GM19025 (cell line): ENCODE data around the gene RUNDC1.

Experiments
- ATAC-seq: cut with Tn5 transposase; IDR thresholded peaks from one replicate; pipeline ENCODE4 v1.9.1; 2021; ENCODE audit warnings: mild to moderate bottlenecking, low read depth, moderate library complexity; ENCODE audit not compliant: unreplicated experiment

Gene RUNDC1

DNA sequence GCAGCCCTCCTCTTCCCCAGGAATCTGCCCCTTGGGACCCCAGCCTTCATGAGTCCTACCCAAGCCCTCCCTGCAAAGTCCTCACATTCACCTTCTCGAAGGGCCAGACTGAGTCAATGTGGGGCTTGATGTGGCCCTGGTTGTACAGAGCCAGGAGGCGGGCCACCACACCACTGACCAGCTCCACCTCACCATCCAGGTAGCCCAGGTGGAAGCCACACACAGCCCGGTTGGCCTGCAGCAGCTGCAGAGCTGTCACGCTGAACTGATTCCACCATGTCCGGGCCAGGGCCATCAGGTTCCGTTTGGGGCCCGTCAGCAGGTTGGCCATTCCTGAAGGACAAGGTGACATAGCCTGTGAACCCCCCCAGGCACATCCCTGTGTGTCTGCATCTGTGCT is 35.9 kb downstream of the RUNDC1 start:
- ATAC-seq: no peak

DNA sequence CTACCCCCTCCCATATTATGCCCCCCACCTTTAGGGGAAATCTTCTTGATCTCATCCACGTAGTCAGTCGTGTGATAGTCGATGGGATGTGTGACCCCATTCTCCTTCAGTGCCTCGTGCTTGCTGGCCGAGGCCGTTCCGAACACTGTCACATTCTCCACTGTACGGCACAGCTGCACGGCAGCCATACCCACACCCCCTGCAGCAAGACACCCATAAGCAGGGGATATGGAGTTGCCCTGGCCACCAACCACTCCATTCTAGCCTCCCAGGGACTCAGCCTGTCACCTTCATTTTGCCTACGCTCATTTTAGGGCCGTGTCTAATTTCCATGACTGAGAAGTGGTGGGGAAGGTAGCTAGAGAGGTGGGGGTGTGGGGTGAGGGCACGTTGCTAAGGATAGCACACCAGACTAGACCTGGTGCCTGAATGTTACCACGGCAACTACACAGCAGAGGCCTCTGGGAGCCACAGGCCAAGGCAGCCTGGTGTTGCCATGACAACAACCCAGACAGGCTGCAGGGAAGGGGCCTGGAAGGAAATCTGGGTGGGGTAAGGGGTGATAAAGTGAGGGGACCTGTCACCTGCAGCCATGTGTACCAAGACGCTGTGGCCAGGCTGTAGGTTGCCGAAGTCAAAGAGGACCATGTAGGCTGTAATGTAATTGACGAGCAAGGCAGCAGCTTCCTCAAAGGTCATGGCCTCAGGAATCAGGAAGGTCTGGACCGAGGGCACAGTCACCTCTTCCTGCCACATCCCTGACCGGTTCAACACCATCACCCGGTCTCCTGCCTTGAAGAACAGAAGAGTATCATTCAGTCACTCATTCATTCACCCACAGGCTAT is 37.9 kb downstream of the RUNDC1 start:
- no peak for ATAC-seq

DNA sequence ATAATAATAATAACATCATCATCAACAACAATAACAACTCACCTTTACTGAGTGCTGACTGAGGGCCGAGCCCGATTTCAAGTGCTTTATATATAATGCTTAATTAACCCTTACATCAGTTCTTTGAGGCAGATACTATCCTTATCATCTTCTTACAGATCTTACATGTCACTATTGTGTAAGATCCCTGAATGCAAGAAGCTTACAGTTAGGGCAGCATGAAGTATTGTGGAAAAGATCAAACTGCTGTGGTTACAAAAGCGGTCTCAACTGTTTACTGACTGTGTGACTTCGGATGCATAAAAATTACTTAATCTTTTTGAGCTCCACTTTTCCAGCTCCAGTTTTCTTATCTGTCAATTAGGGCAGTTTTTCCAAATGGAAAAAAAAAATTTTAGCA is 38.6 kb downstream of the RUNDC1 start:
- no peak for ATAC-seq

DNA sequence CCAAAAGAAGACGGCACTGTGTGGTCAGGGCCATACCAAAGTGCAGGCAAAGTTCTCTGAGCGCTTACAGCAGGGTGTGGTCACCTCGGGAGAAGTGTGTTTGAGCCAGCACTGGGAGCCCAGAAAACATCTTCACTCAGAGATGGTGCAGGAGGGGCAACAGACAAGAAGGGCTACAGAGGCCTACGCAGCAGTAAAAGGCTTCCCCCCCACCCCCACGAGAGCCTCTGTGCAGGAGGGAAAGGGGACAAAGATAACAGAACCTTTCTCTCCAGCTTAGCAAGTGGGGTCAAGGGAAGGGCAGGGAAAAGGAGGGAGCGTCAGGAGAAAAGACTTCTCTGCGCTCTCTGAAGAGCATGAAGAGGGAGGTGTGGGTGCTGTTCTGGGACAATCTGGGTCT is 39.1 kb downstream of the RUNDC1 start:
- no peak for ATAC-seq

DNA sequence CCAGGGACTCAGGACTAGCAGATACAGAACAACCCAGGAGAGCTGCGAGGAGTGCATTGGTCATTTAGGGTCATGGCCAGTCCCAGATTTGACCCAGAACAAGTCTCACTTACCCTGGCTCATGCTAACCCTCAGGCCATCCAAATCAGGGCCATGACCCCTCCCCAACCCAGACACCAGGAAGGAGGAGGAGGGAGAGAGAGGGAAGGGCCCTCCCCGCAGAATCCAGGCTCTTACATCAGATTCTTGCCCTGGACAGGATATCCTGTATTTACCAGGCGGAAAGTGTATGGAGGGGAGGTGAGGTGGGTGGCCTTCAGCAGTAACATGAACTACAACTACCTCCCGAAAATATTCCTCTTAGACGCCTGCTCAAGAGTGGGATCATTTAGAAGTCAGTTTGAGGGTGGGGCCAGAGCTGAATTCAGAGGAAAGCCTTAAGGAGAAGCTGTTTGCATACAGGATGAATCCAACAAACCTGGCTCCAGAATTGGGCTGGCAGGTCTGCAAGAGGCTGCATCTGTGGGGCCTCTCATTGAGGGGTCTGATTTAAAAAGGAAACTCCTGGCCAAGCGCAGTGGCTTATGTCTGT is 39.8 kb downstream of the RUNDC1 start:
- no peak for ATAC-seq

DNA sequence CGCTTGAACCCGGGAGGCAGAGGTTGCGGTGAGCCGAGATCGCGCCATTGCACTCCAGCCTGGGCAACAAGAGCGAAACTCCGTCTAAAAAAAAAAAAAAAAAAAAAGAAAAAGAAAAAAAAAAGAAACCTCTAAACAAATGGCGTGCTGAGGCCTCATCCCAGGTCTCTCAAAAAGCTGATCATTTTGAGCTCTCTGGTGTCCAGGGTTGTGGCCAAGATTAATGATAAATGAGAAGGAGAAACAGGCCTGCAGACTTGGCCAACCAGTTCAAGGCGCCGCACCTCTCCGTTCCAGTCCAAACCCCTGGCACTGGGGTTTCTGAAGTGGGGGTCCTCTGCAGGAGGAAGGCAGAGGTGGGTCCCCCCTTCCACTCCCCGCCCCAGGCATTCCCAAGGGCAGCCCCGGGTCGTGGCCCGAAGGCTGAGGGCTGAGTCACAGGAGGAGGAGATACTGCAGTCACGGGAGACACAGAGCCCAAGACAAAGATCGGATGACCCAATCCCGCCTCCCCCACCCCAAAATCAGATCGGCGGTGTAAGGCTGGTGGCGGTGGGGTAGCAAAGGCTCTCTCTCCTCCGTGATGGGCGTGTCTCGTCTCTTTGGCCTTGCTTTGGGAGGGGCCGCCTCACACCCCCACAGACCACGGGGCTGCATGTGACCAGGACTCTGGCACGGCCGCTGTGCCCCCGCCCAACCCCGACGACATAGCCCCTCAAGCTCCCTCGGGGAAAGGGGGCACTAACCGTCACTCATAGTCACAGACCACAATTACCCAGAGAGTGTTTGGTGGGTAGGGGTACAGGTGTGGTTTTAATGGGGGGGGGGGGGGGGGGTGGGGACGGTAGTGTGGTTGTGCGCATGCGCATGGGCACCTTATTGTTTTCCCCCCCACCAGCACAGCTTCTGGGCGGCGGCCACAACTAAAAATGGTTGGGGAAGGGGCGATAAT is 40.7 kb downstream of the RUNDC1 start:
- ATAC-seq: no peak

DNA sequence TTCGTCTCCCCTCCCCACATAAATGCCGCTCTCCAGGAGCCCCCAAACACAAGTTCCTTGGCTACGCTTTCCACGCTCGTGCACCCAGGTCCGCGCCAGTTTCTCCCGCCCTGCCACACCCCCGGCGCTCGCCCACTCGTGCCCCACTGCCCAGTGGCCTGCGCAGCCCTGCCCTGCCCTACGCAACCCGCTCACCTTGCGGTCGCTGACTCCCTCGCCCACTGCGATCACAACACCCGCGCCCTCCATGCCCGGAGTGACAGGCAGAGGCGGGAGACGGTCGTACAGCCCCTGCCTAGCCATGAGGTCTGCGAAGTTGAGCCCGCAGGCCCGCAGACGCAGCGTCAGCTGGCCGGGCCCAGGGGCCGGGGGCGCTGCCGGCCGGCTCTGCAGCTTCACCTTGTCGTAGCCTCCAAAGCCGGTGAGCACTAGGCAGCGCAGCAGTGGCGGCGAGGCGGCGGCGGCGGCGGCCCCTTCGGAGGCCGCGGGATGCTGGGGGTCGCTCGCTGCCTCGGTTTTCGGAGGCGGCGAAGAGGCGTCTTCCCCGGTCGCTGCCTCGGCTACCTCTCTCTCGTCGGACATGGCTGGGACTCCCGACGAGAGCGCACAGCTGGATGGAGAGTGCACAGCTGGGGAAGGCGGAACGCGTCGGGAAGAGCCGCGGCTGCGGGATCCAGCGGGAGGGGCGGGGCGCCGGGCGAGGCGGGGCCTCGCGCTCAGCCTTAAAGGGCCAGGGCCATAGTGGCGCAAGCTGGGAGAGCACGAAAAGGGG is 41.6 kb downstream of the RUNDC1 start, which contains the start of gene VAT1:
Gene VAT1 (minus strand): TSS at position 645 of the 772 bp plus-strand sequence. CDS start 63 bp downstream, at position 582.
- ATAC-seq: peak; percentile 44

DNA sequence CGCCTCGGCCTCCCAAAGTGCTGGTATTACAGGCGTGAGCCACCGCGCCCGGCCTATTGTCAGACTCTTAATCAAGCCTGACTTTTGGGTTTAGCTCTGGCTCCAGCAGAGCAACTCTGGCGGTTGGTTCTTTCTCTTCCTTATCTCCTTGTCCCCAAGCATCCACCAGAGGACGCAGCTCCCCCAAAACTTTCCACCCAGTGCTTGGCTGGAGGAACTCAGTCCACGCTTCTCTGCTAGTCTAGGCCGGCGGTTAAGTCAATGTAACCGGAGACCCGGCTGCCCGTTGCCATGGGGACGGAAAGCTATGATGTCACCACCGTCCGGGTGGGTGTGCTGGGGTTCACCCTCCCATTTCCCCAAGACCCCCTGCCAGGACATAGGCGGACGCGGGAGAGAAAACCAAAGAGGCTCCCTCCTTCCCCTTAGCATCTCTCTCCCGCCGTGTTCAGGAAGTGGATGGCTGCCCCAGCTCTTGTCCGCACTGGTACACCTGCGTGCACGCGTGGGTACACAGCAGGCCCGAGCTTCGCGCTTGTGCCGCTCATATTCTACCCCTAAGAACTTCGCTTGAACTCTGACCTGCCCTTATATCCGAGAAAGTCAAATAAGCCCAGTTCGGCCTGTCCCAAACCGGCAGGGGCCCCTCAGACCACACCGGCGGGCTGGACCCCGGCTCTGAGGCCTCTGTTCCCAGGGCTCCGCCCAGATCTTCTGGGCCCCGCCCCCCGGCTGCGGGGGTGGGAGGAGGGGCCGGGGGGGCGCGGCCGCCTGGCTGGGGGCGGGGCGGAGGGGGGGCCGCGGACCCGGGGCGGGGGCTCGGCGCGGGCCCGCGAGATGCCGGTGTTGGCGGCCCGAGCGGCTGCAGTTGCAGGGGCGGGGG is 44.3 kb downstream of the RUNDC1 start, which contains the start of gene RND2:
Gene RND2 (plus strand): TSS at position 825 of the 883 bp plus-strand sequence. CDS start 117 bp downstream, outside the sequence.
- no peak for ATAC-seq

DNA sequence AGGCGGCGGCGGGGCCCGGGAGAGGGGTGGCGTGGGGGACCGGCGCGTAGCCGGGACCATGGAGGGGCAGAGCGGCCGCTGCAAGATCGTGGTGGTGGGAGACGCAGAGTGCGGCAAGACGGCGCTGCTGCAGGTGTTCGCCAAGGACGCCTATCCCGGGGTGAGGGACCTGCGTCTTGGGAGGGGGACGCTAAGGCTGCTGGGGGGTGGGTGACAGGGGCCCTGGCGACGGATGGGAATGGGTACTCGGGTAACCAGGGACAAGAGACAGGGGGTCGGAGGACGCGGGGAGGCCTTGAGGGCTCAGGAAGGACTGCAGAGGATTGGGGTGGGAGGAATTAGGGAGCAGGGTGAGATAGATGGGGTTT is 44.9 kb downstream of the RUNDC1 start:
- ATAC-seq: no peak

DNA sequence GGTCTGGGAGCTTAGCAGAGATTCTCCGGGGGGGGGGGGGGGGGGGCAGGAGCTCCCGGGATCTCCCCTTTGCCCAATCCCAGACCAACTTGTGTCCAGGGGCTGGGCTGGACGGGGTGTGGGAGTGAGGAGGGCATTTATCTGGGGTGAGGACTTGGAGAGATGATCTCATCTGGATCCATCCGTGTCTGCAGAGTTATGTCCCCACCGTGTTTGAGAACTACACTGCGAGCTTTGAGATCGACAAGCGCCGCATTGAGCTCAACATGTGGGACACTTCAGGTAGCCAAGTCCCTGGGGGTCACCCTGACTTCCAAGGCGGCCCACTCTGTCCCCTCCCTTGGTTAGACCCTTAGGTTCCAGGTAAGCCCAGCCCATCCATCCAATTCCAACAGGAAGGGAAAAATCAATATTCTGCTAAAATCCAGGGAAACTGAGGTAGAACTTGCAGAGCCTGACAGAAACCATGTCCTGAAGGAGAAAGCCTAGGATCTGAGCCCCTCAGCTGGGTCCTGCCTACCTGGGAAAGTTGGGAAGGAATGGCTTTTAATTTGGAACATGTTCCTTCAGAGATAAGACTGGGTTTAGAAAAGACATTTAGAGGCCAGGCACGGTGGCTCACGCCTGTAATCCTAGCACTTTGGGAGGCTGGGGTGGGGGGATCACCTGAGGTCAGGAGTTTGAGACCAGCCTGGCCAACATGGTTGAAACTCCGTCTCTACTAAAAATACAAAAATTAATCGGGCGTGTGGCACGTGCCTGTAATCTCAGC is 45.6 kb downstream of the RUNDC1 start:
- ATAC-seq: no peak

DNA sequence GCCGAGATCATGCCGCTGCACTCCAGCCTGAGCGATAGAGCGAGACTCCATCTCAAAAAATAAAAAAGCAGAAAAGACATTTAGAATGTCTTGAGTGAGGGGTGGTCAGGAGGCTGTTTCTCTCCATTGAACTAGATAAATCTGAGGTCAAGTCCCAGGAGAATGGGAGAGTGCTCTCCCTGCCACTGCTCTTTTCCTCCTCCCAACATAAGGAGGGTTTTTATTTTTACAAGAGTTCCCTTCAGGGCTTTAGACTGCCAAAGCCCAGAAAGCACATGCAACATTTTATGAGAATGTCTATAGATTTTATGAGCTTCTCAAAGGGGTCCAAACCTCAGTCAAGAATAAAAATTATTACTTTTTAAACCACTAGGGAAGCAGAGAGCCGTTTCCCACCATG is 46.2 kb downstream of the RUNDC1 start:
- ATAC-seq: no peak

DNA sequence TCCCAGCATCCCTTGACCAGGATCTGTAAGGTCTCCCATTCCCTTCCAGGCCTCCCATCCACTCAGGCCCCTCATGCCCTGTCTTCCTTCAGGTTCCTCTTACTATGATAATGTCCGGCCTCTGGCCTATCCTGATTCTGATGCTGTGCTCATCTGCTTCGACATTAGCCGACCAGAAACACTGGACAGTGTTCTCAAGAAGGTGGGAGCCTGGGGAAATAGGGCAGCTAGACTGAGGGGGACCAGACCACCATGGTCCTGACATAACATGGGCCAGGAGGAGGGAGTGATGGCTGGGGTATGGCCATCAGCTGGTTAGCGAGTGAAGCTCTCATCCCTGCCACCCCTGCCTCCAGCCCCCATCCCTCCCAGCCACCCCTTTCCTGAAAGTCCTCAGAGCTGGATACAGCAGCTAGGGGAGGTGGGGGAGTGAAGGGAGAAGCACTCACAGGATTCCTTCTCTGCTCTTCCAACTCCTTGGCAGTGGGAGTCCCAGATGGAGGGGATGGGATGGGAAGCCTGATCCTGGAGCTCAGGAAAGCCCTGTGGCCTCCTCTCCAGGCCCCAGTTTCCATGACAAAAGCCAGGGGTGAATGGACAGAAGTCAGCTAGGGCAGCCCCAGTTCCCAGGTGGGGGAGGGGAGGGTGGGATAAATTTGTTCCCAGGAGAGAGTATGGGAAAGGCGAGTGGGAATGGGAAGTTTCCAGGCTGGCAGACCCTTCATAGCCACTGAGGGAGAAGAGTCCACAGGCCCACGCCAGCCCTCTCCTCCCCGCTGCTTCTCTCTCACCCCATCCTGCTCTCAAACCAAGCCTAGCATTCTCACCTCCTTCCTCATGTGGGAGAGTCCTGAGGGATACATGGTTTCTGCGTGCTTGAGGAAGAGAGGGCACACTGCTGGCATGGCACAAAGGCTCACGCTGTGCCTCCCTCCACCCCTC is 47.0 kb downstream of the RUNDC1 start:
- no peak for ATAC-seq

DNA sequence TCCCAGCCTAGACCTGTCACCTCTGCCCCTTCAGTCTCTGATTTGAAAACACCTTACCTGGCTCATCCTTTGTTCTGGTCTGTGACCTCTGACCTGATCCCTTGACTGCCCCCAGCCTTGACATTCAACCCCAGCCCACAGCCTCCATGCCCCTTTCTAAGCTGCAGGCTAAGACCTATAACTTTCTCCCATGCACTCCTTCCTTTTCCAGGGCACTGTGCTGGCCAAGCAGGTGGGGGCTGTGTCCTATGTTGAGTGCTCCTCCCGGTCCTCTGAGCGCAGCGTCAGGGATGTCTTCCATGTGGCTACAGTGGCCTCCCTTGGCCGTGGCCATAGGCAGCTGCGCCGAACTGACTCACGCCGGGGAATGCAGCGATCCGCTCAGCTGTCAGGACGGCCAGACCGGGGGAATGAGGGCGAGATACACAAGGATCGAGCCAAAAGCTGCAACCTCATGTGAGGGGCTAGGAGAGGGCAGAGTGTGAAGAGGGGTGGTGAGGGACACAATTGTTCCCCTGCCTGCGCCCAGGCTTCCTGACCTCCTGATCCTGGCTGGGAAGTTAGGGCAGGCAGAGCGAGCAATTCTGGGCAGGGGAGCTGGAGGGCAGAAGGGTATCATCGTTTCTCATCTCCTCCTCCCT is 48.0 kb downstream of the RUNDC1 start:
- no peak for ATAC-seq

DNA sequence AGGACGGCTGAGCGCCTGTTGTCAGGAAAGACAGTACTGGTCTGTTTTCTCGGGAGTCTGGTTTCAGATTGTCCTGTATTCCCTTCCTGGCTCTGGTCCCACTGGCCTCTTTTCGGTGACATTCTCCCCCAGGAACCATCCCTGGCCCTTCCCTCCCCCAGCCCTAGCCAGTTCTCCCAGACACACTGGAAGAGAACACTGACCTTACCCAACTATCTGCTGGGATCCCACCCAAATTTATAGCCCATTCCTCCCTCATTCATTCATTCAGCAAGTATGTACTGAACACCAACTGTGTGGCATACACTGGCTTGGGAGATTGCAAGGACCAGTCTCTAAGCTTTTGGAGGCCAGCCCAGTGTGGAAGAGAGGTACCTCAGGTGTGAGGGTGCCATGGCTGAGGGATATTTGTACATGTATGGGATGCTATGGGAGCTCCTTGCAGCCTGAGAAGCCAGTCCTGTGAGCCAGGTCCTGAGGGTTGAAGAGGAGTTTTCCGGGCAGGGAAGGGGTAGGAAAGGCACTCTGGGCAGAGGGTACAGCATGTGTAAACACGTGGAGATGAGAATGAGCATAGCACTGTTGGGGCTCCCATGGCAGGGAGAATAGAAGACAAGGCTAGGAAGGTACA is 49.9 kb downstream of the RUNDC1 start:
- no peak for ATAC-seq

DNA sequence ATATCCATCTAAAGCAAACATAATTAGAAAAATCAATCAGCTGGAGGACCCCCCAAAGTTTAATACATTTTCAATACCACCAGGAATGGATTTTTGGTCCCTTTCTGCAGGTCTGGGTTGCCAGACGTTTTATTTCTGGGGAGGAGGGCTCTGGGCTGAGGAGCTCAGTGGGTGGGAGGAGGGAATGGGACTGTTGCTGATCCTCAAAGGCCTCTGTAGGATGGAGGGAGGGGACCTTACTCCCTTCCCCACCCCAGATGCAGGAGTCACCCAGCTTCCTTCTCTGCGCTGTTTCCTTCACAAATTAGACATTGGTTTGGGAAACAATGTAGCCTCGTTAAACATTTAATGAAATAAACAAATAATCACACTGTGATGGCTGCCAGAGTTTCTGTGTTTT is 51.3 kb downstream of the RUNDC1 start:
- no peak for ATAC-seq
